HPDE6-E6E7 (cell line): ENCODE results near the gene OLFML2A.

Experiments
- DNase-seq: peaks from one replicate; pipeline ENCODE4 v3.0.0; 2011; ENCODE audit warnings: missing footprints; ENCODE audit errors: extremely low spot score

The OLFML2A gene

DNA sequence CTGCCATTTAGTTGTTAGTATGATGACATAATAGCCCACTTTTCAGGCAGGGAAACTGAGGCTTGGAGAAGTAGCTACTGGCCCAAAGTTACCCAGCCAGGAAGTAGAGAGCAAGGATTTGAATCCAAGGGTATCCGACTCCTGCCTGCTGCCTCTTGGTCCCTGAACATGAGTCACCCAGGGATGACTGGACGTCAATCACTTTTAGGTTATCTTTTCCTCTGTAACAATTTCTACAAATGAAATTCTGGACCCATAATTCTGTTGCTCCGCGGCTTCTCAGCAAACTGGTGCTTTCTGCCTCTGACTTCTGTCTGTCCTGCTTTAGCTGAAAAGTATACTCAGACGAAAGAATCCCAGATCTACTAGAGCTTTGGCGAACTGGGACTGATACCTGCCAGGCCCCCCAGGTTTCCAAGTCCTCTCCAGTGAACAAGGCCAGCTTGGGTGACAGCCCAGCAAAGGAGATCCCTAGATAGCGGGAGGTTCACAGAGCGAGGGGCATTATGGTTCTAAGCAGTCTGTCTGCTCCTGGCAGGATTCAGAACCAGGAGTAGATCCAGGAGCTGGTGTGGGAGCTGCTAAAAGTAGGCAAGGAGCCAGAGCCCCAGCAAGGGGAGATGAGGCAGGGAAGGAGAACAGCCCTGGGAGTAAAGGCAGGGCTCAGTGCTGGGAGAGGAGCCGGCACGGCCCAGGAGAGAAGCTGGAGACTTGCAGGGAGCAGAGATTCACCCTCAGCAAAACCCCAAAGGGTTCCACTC lies 20.6 kb downstream of the OLFML2A start:
- DNase-seq, result no peak

DNA sequence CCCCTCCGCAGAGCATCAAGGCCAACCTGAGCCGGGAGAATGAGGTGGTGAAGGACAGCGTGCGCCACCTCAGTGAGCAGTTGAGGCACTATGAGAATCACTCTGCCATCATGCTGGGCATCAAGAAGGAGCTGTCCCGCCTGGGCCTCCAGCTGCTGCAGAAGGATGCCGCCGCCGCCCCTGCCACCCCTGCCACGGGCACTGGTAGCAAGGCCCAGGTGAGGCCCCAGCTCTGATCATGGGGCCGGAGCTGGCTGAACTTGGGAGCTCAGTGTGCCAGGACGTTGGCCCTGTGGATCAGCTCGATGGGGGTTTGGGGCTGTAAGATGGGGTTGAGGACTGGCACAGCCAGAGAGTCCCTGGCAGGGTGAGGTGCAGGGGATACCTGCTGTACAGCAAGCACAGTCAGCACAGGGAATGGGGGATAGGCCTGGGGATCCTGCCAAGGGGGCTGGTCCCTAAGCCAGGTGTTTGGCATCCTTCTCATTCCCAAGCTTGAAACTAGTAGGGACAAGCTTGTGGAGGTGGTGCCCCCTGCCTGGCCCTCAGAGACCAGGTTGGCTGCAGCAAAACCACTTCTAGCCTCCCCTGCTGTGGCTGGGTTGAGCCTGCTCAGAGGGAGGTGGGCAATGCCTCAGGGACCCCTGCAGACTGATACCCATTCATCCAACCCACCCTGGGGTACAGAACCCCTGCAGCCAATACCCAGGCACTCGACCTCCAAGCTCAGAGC lies 22.5 kb downstream of the OLFML2A start:
- DNase-seq, result no peak

DNA sequence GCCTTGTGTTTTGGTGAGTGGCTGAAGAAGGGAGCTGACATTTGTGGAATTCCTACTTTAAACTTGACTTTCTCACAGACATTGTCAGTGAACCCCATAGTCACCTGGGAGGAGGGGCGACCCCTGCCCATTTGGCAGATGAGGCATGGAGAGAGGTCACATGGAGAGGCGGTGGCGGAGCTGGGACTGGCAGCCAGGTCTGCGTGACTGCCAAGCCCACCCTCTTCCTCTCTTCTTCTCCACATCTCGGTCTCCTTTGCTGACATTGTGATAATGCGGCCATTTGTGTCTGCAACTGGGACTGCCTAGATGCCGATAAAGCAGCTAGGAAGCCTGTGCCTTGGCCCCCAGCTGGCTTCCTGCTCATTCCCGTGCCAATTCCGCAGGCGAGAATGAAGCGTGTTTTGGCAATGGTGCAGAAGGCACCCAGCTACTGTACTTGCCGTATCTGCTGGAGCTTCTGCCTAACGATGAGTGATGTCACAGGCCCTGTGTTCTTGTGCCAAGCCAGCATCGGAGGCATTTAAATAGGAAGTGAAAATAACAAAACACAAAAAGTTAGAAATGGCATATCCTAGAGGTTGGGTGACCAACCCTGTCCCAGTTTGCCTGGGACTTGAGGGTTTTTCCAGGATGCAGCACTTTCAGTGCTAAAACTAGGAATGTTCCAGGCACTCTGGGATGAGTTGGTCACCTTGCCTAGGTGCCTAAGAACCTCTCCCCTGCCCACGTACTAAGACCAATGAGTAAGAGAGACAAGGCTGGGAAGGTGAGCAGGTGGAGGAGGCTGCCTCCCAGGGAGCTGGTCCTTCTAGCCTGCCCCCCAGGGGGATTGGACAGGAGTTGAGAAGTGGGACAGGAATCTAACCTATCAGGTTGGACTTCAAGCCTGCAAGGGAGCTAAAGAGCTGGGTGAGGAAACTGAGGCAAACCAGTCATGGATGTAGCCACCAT lies 23.6 kb downstream of the OLFML2A start:
- DNase-seq, result no peak

DNA sequence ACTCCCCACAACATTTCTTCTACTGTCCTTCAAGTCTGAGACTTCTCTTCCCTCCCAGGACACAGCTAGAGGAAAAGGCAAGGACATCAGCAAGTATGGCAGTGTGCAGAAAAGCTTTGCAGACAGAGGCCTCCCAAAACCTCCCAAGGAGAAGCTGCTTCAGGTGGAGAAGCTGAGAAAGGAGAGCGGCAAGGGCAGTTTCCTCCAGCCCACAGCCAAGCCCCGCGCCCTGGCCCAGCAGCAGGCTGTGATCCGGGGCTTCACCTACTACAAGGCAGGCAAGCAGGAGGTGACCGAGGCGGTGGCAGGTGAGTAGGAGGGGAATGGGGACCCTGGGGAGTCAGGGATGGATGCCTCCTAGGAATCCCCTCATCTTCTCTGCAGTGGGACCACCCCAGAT lies 24.4 kb downstream of the OLFML2A start:
- no peak for DNase-seq

DNA sequence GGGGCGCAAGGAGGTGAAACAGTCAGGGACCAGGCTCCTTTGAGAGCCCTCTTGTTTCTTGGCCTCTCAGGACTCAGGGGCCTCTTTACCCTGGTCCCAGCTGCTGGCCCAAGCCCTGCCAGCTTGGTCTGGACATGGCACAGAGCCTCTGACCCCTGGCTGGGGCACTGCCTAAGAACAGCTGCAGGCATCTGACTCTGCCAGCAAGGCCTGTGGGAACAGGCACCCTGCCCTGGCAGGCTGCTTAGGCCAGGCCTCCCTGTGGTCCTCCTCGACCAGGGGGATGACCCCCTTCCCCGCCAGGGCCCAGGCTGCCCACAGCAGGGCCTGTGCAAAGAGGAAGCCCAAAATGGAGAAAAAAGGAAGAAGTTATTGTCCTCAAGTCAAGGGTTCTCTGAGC lies 25.5 kb downstream of the OLFML2A start:
- no peak for DNase-seq

DNA sequence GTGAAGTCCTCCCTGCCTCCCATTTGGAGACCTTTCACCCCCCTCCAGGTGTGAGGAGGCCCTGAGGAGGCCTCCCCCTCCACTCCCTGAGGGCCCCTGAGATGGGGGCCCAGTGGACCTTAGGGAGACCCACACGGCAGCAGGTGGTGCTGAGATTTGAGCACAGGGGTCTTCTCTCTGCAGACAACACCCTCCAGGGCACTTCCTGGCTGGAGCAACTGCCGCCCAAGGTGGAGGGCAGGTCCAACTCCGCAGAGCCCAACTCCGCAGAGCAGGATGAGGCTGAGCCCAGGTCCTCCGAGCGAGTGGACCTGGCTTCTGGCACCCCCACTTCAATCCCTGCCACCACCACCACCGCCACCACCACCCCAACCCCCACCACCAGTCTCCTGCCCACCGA lies 27.0 kb downstream of the OLFML2A start:
- no peak for DNase-seq

DNA sequence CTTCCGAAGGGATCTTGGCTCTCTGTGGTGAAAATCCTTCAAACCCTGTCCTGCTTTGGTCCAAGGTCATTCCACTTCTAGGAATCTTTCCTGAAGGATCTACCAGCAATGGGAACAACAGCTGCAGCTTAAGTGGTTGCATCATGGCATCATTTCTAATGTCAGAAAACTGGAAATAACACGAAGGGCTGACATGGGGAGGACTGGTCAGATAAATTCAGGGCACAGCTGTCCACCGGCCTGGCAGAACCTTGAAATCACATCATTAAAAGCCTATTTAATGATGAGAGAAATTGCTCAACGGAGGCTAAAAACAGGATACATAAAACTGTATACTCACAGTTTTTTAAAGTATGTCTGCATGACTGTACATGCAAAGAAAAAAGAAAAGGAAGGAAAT lies 28.3 kb downstream of the OLFML2A start:
- DNase-seq, result no peak

DNA sequence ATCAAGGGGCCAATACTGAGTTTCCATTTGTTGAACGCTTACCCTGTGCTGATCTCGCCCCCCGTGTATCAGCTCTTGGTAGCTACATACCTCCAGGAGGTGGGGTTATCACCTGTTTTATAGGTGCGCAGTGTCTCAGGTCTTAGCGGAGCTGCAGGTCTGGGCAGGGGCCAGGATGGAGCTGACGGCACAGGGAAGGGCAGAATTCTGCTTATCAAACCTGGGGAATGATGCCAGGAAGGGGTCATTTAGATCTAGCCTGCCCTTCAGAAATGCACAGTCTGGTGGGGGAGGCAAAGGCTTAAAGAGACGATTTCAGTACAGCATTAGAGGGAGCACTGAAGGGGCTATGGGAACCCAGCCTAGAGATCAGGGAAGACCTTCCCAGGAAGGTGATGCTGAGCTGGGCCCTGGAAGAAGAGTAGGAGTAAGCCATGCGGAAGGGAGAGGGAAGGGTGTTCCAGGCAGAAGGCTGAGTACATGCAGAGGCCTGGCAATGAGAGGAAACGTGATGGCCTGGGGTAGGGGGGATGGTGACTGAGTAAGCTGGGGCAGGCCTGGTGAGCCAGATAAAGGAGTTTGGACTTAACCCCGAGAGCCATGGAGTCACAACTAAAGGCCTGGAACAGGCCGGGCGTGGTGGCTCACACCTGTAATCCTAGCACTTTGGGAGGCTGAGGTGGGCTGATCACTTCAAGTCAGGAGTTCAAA lies 31.5 kb downstream of the OLFML2A start:
- DNase-seq, result no peak

DNA sequence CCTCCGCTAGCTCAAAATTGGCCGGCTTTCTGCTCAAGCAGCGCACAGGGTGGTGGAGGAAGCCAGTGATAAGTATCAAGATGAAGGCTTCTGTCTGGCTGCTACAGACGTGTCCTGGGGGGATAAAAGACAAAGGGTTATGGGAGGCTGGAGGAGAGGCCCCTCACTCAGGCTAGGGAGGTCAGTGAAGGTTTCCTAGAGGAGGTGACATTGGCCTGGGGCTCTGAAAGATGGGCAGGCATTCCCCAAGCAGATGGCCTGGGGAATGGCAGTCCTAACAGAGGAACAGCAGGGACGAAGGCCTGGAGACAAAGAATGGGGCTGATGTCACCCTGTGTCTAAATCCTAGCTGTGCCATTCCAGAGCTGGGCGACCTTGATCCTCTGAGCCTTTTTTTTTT lies 32.3 kb downstream of the OLFML2A start:
- DNase-seq, result no peak

DNA sequence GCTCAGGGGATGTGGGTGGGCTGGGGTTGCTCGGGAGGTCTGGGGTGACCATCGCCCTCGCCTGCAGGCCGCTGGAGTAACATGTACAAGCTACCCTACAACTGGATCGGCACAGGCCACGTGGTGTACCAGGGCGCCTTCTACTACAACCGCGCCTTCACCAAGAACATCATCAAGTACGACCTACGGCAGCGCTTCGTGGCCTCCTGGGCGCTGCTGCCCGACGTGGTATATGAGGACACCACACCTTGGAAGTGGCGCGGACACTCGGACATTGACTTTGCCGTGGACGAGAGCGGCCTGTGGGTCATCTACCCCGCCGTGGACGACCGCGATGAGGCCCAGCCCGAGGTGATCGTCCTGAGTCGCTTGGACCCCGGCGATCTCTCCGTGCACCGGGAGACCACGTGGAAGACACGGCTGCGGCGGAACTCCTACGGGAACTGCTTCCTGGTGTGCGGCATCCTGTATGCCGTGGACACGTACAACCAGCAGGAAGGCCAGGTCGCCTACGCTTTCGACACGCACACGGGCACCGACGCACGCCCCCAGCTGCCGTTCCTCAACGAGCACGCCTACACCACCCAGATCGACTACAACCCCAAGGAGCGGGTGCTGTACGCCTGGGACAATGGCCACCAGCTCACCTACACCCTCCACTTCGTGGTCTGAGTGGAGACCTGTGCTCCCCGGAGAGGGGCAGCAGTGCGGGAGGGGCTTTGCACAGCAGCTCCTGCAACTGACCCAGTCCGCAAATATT lies 33.0 kb downstream of the OLFML2A start:
- DNase-seq, result no peak

DNA sequence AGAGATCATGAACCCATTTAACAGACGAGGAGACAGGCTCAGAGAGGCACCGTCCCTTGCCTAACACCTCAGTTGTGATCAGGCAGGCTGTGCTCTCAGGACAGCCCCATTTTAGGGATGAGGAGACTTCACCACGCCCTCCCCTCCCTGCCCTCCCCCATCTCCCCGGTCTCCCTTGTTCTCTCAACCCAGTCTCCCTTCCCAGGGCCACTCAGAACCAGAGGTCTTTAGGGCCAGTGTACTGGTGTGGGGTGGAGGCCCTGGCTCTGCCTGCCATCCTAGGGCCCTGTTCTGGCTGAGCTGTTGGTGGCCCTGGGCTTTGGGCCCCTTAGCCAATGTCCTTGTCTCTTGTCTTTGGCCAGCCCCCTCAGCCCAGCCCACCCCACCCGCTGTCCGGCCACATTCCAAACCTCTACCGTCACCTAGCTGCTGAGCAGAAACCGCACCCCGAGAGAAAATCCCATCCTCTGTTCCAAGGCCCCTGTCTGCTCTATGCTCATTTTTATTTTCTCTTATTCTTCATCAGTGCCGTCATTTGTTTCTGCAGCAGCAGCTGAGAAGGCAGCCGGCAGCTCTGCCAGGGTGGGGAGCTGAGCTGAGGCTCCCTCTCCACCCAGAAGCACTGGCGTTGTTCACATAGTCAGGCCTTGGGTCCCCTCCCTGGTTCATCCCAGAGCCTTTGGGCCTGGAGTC lies 33.9 kb downstream of the OLFML2A start:
- peak; percentile 87 for DNase-seq

DNA sequence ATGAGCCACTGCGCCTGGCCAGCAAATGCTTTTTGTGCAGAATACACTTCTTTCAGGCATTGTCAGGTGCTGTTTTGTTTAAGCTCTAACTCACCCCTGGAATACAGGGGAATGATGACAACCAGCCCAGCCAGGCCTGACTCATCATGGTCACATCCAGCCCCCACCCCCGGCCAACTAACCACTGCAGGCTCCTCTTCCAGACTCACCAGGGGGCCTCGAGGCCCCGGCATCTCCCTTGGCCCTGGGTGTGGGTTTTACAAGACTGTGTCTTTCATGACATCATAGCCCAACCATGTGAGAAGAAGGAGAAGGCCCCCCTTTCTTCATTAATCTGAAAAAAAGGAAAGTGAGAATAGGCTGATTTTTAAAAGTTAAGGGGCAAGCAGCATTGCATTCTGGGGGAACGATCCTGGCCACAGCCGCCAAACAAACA lies 35.5 kb downstream of the OLFML2A start:
- peak; percentile 90 for DNase-seq

DNA sequence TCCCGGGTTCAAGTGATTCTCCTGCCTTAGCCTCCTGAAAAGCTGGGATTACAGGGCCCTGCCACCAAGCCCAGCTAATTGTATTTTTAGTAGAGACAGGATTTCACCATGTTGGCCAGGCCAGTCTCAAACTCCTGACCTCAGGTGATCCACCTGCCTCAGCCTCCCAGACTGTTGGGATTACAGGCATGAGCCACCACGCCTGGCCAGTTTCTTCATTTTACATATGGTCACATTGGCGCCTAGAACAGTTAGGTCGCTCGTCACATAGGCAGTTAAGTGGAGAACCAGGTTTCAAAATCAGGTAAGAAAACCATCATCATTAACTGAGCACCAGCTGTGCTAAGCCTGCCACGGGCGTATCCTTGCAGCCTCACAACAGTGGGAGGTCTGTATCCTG lies 36.1 kb downstream of the OLFML2A start:
- DNase-seq, result no peak

DNA sequence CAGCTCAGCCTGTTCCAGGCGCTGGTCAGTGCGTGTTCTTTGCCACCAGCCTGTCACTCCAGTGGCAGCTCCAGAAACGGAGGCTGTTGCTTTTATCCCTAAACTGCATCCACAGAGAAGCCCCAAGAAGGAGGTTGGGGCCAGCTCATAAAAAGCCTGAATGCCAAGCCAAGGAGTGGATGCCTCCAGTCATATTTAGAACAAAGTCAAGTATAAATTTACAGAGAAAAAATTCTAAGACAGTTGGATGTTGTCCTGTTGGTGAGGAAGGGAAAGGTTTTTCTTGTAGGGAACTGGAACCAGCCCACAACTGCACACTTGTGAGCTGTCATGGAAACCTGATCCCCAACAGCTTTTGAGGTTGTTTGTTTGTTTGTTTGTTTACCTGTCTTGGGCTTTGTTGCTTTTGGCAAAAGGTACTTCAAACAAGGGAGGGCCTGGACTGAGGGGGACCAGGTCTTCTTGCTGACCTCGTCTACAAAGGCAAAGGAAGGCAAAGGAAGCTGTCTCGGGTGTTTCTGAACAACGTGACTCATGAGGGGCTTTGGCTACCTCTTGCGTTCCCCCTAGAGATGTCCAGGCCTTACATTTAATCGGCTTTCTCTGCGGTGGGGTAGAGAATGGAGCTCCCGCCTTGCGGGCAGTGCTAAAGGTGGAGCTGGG lies 36.7 kb downstream of the OLFML2A start:
- DNase-seq, result no peak

DNA sequence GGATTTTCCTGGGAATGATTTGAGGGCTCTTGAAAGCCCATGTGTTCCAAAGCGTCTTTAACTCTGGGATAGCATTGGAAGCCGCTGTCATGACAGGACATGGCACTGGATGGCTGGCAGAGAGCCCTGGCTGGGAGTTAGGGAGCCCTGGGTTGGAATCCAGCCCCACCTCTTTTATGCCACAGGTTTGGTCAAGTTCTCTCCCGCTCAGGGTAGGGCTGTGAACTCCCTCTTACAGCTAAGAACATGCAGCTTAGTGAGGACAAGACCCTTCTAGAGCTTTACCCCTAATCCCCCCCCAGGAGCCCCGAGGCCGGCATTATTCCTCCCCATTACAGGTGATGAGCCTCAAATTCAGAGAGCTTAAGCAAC lies 37.2 kb downstream of the OLFML2A start:
- DNase-seq, result no peak

DNA sequence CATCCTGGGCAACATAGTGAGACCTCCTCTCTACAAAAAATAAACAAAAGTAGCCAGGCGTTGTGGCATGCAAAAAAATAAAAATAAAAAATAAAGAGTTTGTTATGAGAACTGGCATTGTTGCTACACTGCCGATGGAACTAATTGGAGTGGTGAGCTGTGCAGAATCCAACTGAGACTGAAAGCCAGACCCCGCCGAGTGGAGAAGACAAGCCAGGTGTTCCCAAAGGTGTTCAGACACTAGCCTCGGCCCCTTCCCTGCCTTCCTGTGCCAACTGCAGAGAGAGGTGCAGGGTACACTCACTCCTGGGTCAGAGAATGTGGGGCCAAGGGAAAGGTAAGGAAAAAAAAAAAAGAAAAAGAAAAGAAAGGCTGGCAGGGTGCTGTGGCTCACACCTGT lies 38.7 kb downstream of the OLFML2A start:
- no peak for DNase-seq

DNA sequence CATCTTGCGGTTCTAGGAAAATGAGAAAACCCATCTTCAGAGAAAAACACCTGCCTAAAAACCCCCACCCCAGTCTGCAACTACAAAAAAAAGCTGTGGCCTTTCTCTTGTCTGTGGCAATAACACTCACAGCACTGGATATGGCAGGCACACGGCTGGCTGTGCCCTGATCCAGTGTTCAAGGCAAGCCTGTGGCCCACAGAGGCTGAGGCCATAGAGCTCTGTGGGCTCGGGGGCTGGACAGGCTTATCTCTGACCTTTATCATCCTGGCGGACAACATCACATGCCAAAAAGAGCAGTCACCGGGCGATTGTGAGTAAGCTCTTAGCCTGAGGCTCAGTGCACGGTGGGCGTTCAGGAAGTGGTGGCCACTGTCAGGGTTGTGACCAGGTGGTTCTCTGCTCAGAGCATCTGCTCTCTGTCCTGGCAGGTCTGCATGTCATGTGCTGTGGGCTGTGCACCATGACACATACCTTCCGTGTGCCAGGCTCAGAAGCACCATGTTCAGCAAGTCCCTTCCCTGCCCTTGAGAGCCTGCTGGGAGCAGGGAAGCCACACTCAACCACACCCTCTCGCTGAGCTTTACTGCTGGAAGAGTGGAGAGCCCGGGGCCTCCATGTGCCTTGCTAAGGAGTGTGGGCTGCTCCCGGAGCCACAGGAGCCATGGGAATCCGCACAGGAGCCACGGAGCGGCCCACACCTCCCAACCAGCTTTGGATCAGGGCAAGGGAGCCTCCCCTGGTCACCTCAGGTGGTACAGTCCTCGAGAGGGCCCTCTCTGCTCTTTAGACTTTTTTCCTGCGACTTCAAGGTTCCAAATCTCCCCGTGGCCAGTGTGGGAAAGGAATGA lies 41.7 kb downstream of the OLFML2A start:
- DNase-seq, result peak; percentile 67

DNA sequence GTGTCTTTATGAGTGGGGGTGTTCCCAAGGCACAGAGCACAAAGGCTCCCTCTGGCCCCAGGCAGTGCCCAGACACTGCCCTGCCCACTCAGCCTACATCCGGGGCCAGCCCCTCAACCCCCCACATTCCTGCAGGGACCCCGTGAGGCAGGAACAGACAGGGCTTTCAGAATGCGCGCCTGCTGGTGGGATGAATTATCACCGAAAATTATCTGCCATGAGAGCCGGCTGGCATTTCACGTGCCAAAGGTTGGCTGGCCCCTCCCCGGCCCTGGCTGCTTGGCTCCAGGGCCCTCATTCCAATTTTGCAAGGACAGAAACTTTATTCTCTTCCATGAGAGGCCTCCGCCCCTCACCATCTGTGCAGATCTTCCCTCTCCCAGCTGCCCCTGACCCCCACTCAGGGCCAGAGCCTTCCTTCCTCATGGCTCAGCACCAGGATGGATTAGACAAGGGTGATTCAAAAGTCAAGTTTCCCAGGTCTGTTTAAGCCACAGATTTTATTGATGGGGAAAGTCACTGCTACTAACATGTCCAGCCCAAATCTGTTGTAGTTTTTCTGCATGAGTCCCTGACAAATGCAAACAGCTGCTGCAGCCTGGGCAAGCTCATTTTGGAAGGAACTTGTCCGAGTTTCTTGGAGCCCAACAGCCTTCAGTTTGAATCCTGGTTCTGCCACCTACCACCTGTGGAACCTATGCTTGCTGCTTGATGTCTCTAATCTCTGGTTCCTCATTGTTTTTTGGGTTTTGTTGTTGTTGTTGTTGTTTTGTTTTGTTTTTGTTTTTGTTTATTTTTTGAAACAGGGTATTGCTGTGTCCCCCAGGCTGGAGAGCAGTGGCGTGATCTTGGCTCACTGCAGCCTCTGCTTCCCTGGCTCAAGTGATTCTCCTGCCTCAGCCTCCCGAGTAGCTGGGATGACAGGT lies 44.0 kb downstream of the OLFML2A start:
- DNase-seq, result no peak
